NB4 (cell line): ENCODE results near the gene HDAC5.

Source experiments
- CTCF ChIP-seq: IDR thresholded peaks from one replicate; pipeline ENCODE4 v1.5.1; 2012; ENCODE audit warnings: low read depth, low read length
- MAX ChIP-seq: IDR thresholded peaks from 2 replicates; pipeline ENCODE4 v1.6.1; 2011; ENCODE audit warnings: low read depth, low read length
- POLR2A ChIP-seq: IDR thresholded peaks from 2 replicates; pipeline ENCODE4 v1.6.1; 2011; ENCODE audit warnings: mild to moderate bottlenecking; ENCODE audit not compliant: insufficient read length; ENCODE audit errors: extremely low read depth

GRCh38 chr17:44167181-44167861 lies 43.9 kb upstream of the HDAC5 start:
- TF ChIP-seq CTCF = no peak
- TF ChIP-seq POLR2A = no peak
- TF ChIP-seq MAX = no peak
